SIG-M5 (cell line): ENCODE results near the gene NPAT.
A peak's percentile ranks its signal among the peaks of the same experiment; 100 is the strongest.
"Not testable (repeated sequence)": the region's sequence is repeated elsewhere in the genome, so short reads cannot be mapped to it uniquely, and the experiment has no call there.

ENCODE experiments used
- DNase-seq: peaks from one replicate; lab custom pipeline; 2025; lab: John Stamatoyannopoulos, UW

The NPAT gene

GRCh38 chr11:108148556-108148955 lies 73.9 kb downstream of the NPAT start:
- DNase-seq = no peak

- DNase-seq = no peak
Observed at GRCh38 chr11:108147150-108147549, 75.3 kb downstream of the NPAT start.

- DNase-seq = no peak
Observed at GRCh38 chr11:108144615-108145014, 77.8 kb downstream of the NPAT start.

DNA sequence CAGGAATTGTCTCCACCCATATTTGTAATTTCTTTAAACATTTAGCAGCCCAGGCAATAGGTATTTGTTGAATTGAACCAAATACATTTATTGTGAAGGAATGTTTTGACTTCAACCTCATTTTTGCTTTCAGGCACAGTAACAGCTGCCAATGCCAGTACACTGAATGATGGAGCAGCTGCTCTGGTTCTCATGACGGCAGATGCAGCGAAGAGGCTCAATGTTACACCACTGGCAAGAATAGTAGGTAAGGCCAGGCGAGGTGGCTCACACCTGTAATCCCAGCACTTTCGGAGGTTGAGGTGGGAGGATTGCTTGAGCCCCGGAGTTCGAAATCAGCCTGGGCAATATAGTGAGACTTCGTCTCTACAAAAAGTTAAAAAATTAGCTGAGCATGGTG lies 80.1 kb downstream of the NPAT start:
- DNase-seq = no peak

DNA sequence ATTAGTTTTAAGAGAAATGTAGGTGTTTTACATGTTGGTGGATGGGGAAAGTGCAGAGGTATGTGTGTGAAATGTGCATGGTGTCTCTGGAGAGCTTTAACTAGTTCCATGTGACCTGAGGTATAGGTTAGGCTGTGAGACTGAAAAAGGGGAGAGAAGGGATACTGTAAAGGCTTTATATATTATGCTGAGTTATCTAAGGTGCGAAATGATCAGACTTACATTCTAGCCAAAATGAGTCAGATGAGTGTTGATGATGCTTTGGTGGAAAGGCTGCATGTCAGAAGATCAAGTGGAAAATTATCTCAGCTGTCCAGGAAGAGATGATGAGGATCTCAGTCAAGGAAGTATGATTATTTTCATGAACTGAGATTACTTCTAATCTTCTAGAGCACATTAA lies 85.2 kb downstream of the NPAT start:
- DNase-seq = no peak

GRCh38 chr11:108135845-108136544 lies 86.4 kb downstream of the NPAT start:
- DNase-seq = no peak

GRCh38 chr11:108132993-108133538 lies 89.4 kb downstream of the NPAT start:
- DNase-seq = not testable (repeated sequence)

- no peak for DNase-seq
Observed at GRCh38 chr11:108131993-108132392, 90.4 kb downstream of the NPAT start.

GRCh38 chr11:108128772-108129171 lies 93.7 kb downstream of the NPAT start:
- DNase-seq = no peak

GRCh38 chr11:108125096-108125495 lies 97.3 kb downstream of the NPAT start:
- DNase-seq = no peak

DNA sequence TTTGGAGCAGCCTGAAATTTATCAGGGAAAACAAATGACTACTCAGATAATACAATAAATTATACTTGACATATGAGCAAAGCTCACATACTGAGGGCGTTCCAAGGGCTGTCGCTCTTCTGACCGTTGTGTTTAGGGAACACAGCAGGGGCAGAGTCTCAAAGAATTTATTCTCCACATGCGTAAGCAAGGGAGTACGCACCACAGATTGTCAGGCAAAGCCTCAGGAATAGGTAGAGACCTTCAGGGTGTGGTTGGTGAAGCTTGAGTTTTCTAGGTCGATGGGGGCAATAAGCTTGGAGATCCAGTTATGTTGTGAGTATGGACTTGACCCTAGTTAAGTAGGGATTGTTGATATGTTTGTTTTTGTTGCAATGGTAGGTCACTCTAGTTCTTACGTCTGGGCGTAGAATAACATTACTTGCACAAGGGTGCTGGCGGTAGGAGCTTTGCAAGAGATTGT lies 100.2 kb downstream of the NPAT start:
- no peak for DNase-seq

GRCh38 chr11:108121274-108122155 lies 100.9 kb downstream of the NPAT start, which contains the start of gene ACAT1:
ACAT1 (plus strand) TSS chr11:108121567; CDS start chr11:108121607, 40 bp downstream.
- peak; percentile 12 for DNase-seq

DNA sequence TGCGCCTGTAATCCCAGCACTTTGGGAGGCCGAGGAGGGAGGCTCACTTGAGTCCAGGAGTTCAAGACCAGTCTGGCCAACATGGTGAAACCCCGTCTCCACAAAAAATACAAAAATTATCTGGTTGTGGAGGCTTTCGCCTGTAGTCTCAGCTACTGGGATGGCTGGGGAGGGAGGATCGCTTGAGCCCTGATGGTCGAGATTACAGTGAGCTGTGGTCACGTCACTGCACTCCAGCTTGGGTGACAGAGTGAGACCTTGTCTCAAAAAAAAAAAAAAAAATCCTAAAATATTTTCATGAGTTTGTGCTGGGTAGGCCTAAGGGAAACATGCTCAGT lies 101.5 kb downstream of the NPAT start:
- not testable (repeated sequence) for DNase-seq

GRCh38 chr11:108117746-108118371 lies 104.6 kb downstream of the NPAT start:
- no peak for DNase-seq

DNA sequence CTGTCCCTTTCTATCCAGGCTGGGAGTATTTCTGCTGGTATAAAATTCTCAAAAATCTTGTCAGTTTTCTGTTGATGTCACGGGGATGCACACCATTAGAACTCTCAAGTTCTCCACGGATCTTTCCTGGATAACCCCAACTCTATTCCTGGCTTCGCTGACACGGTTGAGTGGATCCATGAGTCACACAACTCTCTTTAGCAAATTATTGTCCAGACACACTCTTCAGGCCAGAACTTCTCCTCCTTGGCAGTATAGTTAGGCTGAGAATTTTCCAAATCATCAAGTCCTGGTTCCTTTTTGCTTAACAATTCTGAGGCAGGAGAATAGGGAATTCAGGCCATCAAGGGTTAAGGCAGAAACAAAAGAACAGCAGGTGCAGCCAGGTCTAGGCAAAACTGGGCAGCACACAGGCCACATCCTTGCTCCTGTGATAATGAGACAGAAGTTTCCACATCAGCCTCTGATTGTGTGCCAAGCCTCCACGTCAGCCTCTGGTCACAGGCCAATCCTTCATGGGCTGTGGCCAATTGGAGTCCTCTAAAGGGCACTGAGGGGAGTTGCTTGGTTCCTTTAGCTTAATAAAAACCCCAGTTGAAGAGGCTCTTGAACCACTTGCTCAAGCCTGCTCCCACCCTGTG lies 106.8 kb downstream of the NPAT start:
- DNase-seq = no peak

DNA sequence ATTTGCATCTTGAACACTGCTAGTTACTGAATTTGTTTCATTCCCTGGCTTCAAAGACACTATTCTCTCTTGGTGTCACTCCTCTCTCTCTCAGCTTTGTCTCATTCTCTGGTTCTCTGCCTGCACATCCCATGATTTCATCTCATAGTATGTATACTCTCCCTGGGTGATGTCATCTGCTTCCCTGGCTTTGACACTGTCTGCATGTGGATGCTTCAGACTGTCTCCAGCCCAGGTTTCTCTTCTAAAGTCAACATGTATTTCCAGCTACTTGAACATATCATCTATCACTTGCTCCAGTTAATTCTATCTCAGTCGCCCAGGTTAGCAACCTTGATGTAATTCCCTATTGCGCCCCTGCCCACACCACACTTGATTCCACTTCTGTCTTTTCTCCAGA lies 110.4 kb downstream of the NPAT start:
- DNase-seq = no peak

GRCh38 chr11:108111126-108111525 lies 111.3 kb downstream of the NPAT start:
- no peak for DNase-seq
